CD8-positive, alpha-beta memory T cell (primary cell): Measurements from ENCODE around the gene RPA1. TPM values are rescaled to one million over a fixed set of nuclear protein-coding genes. Genes with fewer than 3 reads are reported as not detected.

Experiments
- CTCF ChIA-PET: fragments of 350-600 bp; sonication (Branson Sonifier 250); formaldehyde crosslinking; loops from one replicate; lab custom pipeline; 2021; ENCODE audit warnings: antibody characterized with exemption; lab: Charles Lee
- POLR2A ChIA-PET: fragments of 350-600 bp; sonication (Branson Sonifier 250); formaldehyde crosslinking; loops from one replicate; lab custom pipeline; 2021; ENCODE audit warnings: antibody characterized with exemption; lab: Charles Lee
- DNase-seq, 5 donors: peaks; one replicate each; pipeline versions ENCODE4 v3.0.0 to v3.0.0-alpha.2; 2020 to 2022; ENCODE audit warnings: mixed read lengths in 1 of 5
- H3K27ac ChIP-seq: one replicate; pipeline ENCODE4 v1.7.0; 2013; ENCODE audit warnings: low read depth, mild to moderate bottlenecking, low read length, moderate library complexity
- H3K27me3 ChIP-seq: 2 replicates; pipeline ENCODE4 v1.7.0; 2013; ENCODE audit warnings: low read length, mild to moderate bottlenecking; ENCODE audit not compliant: insufficient read depth, poor library complexity, severe bottlenecking
- H3K36me3 ChIP-seq: 2 replicates; pipeline ENCODE4 v1.7.0; 2013; ENCODE audit warnings: mild to moderate bottlenecking, low read length, moderate library complexity; ENCODE audit not compliant: insufficient read depth
- H3K4me1 ChIP-seq: 2 replicates; pipeline ENCODE4 v1.7.0; 2013; ENCODE audit warnings: mild to moderate bottlenecking, low read length, moderate library complexity; ENCODE audit not compliant: insufficient read depth
- H3K4me3 ChIP-seq: 2 replicates; pipeline ENCODE4 v1.7.0; 2013; ENCODE audit warnings: mild to moderate bottlenecking, low read length
- H3K9me3 ChIP-seq: 2 replicates; pipeline ENCODE4 v1.7.0; 2013; ENCODE audit warnings: mild to moderate bottlenecking, low read length
- H3K27ac Mint-ChIP-seq, 8 donors: one replicate each; pipeline ENCODE4 v1.8.0; 2020 to 2021; ENCODE audit warnings: mixed read lengths in 8 of 8, mild to moderate bottlenecking in 6 of 8, inconsistent platforms in 3 of 8, moderate library complexity in 3 of 8
- H3K27me3 Mint-ChIP-seq, 2 donors: one replicate each; pipeline ENCODE4 v1.8.0; 2020 to 2021; ENCODE audit warnings: mixed read lengths in 2 of 2, mild to moderate bottlenecking in 1 of 2, moderate library complexity in 1 of 2
- H3K36me3 Mint-ChIP-seq, 3 donors: one replicate each; pipeline ENCODE4 v1.8.0; 2020 to 2021; ENCODE audit warnings: mixed read lengths in 3 of 3, inconsistent platforms in 1 of 3, mild to moderate bottlenecking in 1 of 3
- H3K4me1 Mint-ChIP-seq, 3 donors: one replicate each; pipeline ENCODE4 v1.8.0; 2020 to 2021; ENCODE audit warnings: mixed read lengths in 3 of 3, inconsistent platforms in 1 of 3, mild to moderate bottlenecking in 1 of 3
- H3K4me3 Mint-ChIP-seq, 7 donors: one replicate each; pipeline ENCODE4 v1.8.0; 2020 to 2021; ENCODE audit warnings: mixed read lengths in 7 of 7, mild to moderate bottlenecking in 6 of 7, moderate library complexity in 4 of 7, inconsistent platforms in 2 of 7
- H3K9me3 Mint-ChIP-seq, 5 donors: one replicate each; pipeline ENCODE4 v1.8.0; 2020 to 2022; ENCODE audit warnings: mixed read lengths in 5 of 5, mild to moderate bottlenecking in 3 of 5, moderate library complexity in 2 of 5, inconsistent platforms in 1 of 5
- polyA plus RNA-seq: library from polyadenylated mRNA; unstranded; fragments of 300-500 nt; fragmentation: Illumina TruSeq; gene quantifications from one replicate; pipeline ENCODE4 v1.2.3, GENCODE V29; 2021
- total RNA-seq, 2 experiments: library from RNA; stranded (reverse); gene quantifications; one replicate each; pipeline ENCODE4 v1.2.3, GENCODE V29; 2021

The RPA1 gene
- total and polyA plus RNA-seq, 3 experiments from 2014 or later = 92.3 to 192 (median 168) TPM

- H3K4me3 Mint-ChIP-seq = no peak overlapping the region
- no peaks in the 10 kb centered on the region for H3K9me3 ChIP-seq
- H3K27me3 ChIP-seq = no peaks in the 10 kb centered on the region
- H3K27ac ChIP-seq = no peak overlapping the region
- H3K27me3 Mint-ChIP-seq = peaks cover 0 to 1% of the 10 kb centered on the region in 2 donors
- H3K4me1 Mint-ChIP-seq = peaks cover 37 to 45% (median 40%) of the 10 kb centered on the region in 3 donors
- no peaks in the 10 kb centered on the region for H3K36me3 ChIP-seq
- ChIA-PET POLR2A (interaction anchor here (0.7 kb wide), 1 partner anchor 163 kb away, joined by 4 read pairs; no protein-coding TSS in a partner anchor), CTCF (no interaction called here)
- no peaks in the 10 kb centered on the region for H3K9me3 Mint-ChIP-seq
- H3K4me1 ChIP-seq = peaks cover 35% of the 10 kb centered on the region
- H3K4me3 ChIP-seq = no peak overlapping the region
- peak overlapping the region in 1 of 8 donors; percentile 23 for H3K27ac Mint-ChIP-seq
- DNase-seq = no peak
- H3K36me3 Mint-ChIP-seq = peaks cover 0 to 22% (median 12%) of the 10 kb centered on the region in 3 donors
These were observed 38.3 kb downstream of the RPA1 start for GRCh38 chr17:1868090-1868489.

GRCh38 chr17:1870592-1870991 is 40.8 kb downstream of the RPA1 start:
- H3K4me3 ChIP-seq = peak overlapping the region; percentile 14
- DNase-seq = peak in 2 of 5 donors; percentile 58 to 81
- no peaks in the 10 kb centered on the region for H3K9me3 ChIP-seq
- no peaks in the 10 kb centered on the region for H3K9me3 Mint-ChIP-seq
- peaks cover 8 to 45% (median 19%) of the 10 kb centered on the region in 3 donors for H3K36me3 Mint-ChIP-seq
- H3K27me3 Mint-ChIP-seq = peaks cover 0 to 1% of the 10 kb centered on the region in 2 donors
- no peak overlapping the region for H3K27ac ChIP-seq
- peaks cover 45% of the 10 kb centered on the region for H3K4me1 ChIP-seq
- H3K4me1 Mint-ChIP-seq = peaks cover 44 to 53% (median 47%) of the 10 kb centered on the region in 3 donors
- peaks cover 9% of the 10 kb centered on the region for H3K36me3 ChIP-seq
- POLR2A ChIA-PET = interaction anchor here (0.6 to 1.0 kb wide), 3 partner anchors 147 to 240 kb away, joined by 3 to 5 read pairs (median 4); partner anchors contain the start of gene RTN4RL1
- CTCF ChIA-PET = interaction anchor here (1.6 kb wide), 1 partner anchor 149 kb away, joined by 5 read pairs; no protein-coding TSS in a partner anchor
- H3K27ac Mint-ChIP-seq = peak overlapping the region; percentile 41 to 98 (median 91)
- no peaks in the 10 kb centered on the region for H3K27me3 ChIP-seq
- peak overlapping the region; percentile 2 to 78 (median 51) for H3K4me3 Mint-ChIP-seq

DNA sequence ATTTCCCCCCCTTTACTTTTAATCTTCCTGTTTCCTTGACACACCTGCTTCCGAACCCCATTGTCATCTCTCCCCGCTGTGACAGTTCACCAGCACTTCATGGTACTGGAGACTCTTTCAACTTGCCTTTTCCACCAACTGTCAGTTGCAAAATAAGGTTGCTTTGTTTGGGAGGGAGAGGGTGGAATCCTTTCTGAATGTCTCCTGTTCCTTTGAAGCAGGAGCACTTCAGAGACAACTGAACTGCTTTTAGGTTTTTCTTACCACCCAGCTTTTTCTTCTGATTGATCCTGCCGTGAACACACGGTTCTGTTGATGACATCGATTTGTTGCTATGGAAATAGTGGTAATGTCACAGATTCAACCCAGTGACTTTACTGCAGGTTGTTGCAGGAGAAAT is 42.0 kb downstream of the RPA1 start:
- Mint-ChIP-seq H3K27ac (peak overlapping the region in 7 of 8 donors; percentile 41 to 98 (median 91)), H3K4me3 (peak overlapping the region; percentile 20 to 83 (median 68)), H3K9me3 (no peaks in the 10 kb centered on the region), H3K4me1 (peaks cover 42 to 53% (median 47%) of the 10 kb centered on the region in 3 donors), H3K36me3 (peaks cover 11 to 53% (median 20%) of the 10 kb centered on the region in 3 donors), H3K27me3 (peaks cover 0 to 1% of the 10 kb centered on the region in 2 donors)
- Histone ChIP-seq H3K27me3 (no peaks in the 10 kb centered on the region), H3K36me3 (peaks cover 14% of the 10 kb centered on the region), H3K27ac (no peak overlapping the region), H3K4me3 (peak overlapping the region; percentile 14), H3K4me1 (peaks cover 45% of the 10 kb centered on the region), H3K9me3 (no peaks in the 10 kb centered on the region)
- CTCF ChIA-PET = interaction anchor here (1.1 kb wide), 1 partner anchor 12 kb away, joined by 3 read pairs; no protein-coding TSS in a partner anchor
- POLR2A ChIA-PET = no interaction called here
- DNase-seq = peak in 2 of 5 donors; percentile 52 to 85

DNA sequence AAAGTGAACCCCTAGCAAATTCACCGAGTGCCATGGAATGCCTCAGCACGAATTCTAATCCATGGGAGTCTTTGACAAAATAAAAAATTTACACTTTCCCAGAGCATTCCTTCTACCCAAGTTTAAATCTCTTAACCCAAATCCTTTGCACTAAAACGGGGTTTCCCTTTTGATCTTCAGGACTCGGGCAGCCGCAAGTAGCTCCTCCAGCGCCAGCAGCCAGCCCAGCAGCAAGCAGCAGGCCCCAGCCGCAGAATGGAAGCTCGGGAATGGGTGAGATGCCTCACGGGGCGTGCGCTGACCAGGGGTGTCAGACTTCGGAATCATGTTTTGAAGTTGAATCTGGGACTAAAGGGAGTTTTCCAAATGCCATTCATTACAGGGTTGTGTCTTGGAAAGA is 42.4 kb downstream of the RPA1 start:
- H3K36me3 Mint-ChIP-seq = peaks cover 16 to 53% (median 18%) of the 10 kb centered on the region in 3 donors
- Histone ChIP-seq H3K27me3 (no peaks in the 10 kb centered on the region), H3K36me3 (peaks cover 19% of the 10 kb centered on the region), H3K4me3 (peak overlapping the region; percentile 9), H3K4me1 (peaks cover 45% of the 10 kb centered on the region), H3K27ac (no peak overlapping the region), H3K9me3 (no peaks in the 10 kb centered on the region)
- peak overlapping the region in 7 of 8 donors; percentile 41 to 98 (median 91) for H3K27ac Mint-ChIP-seq
- peaks cover 41 to 53% (median 47%) of the 10 kb centered on the region in 3 donors for H3K4me1 Mint-ChIP-seq
- H3K4me3 Mint-ChIP-seq = peak overlapping the region in 3 of 7 donors; percentile 61 to 83 (median 82)
- peaks cover 0 to 1% of the 10 kb centered on the region in 2 donors for H3K27me3 Mint-ChIP-seq
- CTCF ChIA-PET = interaction anchor here (1.1 kb wide), 1 partner anchor 11 kb away, joined by 3 read pairs; no protein-coding TSS in a partner anchor
- POLR2A ChIA-PET = interaction anchor here (0.7 kb wide), 1 partner anchor 12 kb away, joined by 6 read pairs; no protein-coding TSS in a partner anchor
- H3K9me3 Mint-ChIP-seq = no peaks in the 10 kb centered on the region
- DNase-seq = no peak

DNA sequence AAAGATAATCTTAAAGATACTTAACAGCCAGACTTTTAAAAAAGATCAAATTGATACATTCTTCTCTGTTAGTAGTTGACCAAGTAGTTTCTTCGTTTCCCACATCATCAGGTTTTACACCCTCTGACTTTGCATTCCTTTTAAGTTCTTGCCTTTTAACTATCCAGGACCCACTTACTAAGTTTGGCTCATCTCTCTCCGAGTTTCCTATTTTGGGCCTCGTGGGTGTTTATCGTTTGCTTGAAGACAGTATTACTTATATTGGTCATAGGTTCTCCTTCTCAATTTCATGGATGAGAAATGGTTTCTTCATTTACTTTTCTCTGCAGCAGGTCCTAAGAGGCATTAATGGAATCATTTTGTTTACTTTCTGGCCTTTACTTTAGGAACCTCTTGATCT is 43.2 kb downstream of the RPA1 start:
- H3K36me3 ChIP-seq = peaks cover 24% of the 10 kb centered on the region
- H3K27me3 ChIP-seq = no peaks in the 10 kb centered on the region
- POLR2A ChIA-PET = interaction anchor here (0.7 kb wide), 1 partner anchor 11 kb away, joined by 6 read pairs; no protein-coding TSS in a partner anchor
- CTCF ChIA-PET = no interaction called here
- Mint-ChIP-seq H3K4me3 (peak overlapping the region in 3 of 7 donors; percentile 18 to 48 (median 37)), H3K27ac (peak overlapping the region in 7 of 8 donors; percentile 27 to 96 (median 80)), H3K9me3 (no peaks in the 10 kb centered on the region), H3K4me1 (peaks cover 41 to 53% (median 46%) of the 10 kb centered on the region in 3 donors), H3K36me3 (peaks cover 14 to 58% (median 16%) of the 10 kb centered on the region in 3 donors), H3K27me3 (peaks cover 0 to 1% of the 10 kb centered on the region in 2 donors)
- H3K9me3 ChIP-seq = no peaks in the 10 kb centered on the region
- H3K4me3 ChIP-seq = no peak overlapping the region
- DNase-seq = no peak
- no peak overlapping the region for H3K27ac ChIP-seq
- H3K4me1 ChIP-seq = peaks cover 45% of the 10 kb centered on the region

DNA sequence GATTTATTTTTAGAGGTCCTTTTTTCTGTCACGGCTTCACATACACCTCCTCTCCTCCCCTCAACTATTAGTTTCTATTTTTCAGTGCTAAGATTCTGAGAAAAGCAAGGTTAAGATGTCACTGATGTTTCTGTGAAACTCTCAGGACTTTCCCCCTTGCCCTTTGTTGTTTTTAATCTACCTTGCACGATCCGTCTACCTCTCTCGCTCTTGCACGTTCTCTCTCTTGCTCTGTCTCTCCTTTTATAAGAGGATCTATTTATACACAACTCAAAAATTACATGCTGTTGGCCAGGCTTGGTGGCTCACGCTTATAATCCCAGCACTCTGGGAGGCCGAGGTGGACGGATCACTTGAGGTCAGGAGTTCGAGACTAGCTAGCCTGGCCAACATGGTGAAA is 43.6 kb downstream of the RPA1 start:
- ChIA-PET POLR2A (no interaction called here), CTCF (no interaction called here)
- peak in 1 of 5 donors; percentile 18 for DNase-seq
- Histone ChIP-seq H3K27me3 (no peaks in the 10 kb centered on the region), H3K4me1 (peaks cover 45% of the 10 kb centered on the region), H3K9me3 (no peaks in the 10 kb centered on the region), H3K4me3 (no peak overlapping the region), H3K27ac (no peak overlapping the region), H3K36me3 (peaks cover 27% of the 10 kb centered on the region)
- Mint-ChIP-seq H3K9me3 (no peaks in the 10 kb centered on the region), H3K27me3 (peaks cover 0 to 1% of the 10 kb centered on the region in 2 donors), H3K36me3 (peaks cover 16 to 59% (median 16%) of the 10 kb centered on the region in 3 donors), H3K27ac (peak overlapping the region in 6 of 8 donors; percentile 63 to 96 (median 80)), H3K4me3 (peak overlapping the region in 3 of 7 donors; percentile 45 to 53 (median 48)), H3K4me1 (peaks cover 41 to 51% (median 43%) of the 10 kb centered on the region in 3 donors)

- no peaks in the 10 kb centered on the region for H3K9me3 ChIP-seq
- peaks cover 0 to 1% of the 10 kb centered on the region in 2 donors for H3K27me3 Mint-ChIP-seq
- H3K27ac ChIP-seq = no peak overlapping the region
- H3K4me3 ChIP-seq = no peak overlapping the region
- no peaks in the 10 kb centered on the region for H3K9me3 Mint-ChIP-seq
- no peak overlapping the region for H3K4me3 Mint-ChIP-seq
- no peaks in the 10 kb centered on the region for H3K27me3 ChIP-seq
- H3K4me1 Mint-ChIP-seq = peaks cover 29 to 37% (median 31%) of the 10 kb centered on the region in 3 donors
- H3K36me3 Mint-ChIP-seq = peaks cover 16 to 81% (median 23%) of the 10 kb centered on the region in 3 donors
- H3K4me1 ChIP-seq = peaks cover 34% of the 10 kb centered on the region
- H3K36me3 ChIP-seq = peaks cover 48% of the 10 kb centered on the region
- peak overlapping the region in 1 of 8 donors; percentile 57 for H3K27ac Mint-ChIP-seq
- no peak for DNase-seq
- ChIA-PET CTCF (interaction anchor here (2.4 kb wide), 1 partner anchor 10 kb away, joined by 9 read pairs; no protein-coding TSS in a partner anchor), POLR2A (no interaction called here)
These were observed 45.8 kb downstream of the RPA1 start for GRCh38 chr17:1875597-1875996.
